PC-9 (cell line): ENCODE results near the gene POMT1. TPM values are rescaled to one million over a fixed set of nuclear protein-coding genes. Genes with fewer than 3 reads are reported as not detected.

Source experiments
- BruUV-seq: library from RNA; stranded (reverse); fragments of 400-500 nt; replicated peaks from 2 replicates; lab custom pipeline; 2021; lab: Mats Ljungman, UMichigan
- CTCF ChIA-PET: fragments of 300-600 bp; sonication (Branson Sonifier 250); formaldehyde crosslinking; loops from one replicate; lab custom pipeline; 2022; ENCODE audit warnings: antibody characterized with exemption; lab: Charles Lee
- POLR2A ChIA-PET: fragments of 300-600 bp; sonication (Branson Sonifier 250); formaldehyde crosslinking; loops from one replicate; lab custom pipeline; 2022; ENCODE audit warnings: antibody characterized with exemption; ENCODE audit not compliant: unreplicated experiment; lab: Charles Lee
- DNase-seq, 2 experiments: peaks; one replicate each; pipeline versions ENCODE4 v3.0.0 to v3.0.0-alpha.2; 2015 to 2022; ENCODE audit warnings: mixed read lengths in 1 of 2
- H2AFZ ChIP-seq: fragments of 200-600 bp; sonication (generic); 2 replicates; pipeline ENCODE4 v1.8.1; 2017; ENCODE audit warnings: antibody characterized with exemption
- H3F3A ChIP-seq: fragments of 200-600 bp; sonication (generic); 2 replicates; pipeline ENCODE4 v1.8.1; 2017; ENCODE audit warnings: antibody characterized with exemption, mild to moderate bottlenecking, low read depth; ENCODE audit not compliant: insufficient read depth
- H3K27ac ChIP-seq: fragments of 200-600 bp; sonication (generic); 2 replicates; pipeline ENCODE4 v1.6.1; 2016; ENCODE audit warnings: mixed run types
- H3K27me3 ChIP-seq: fragments of 200-600 bp; sonication (generic); 2 replicates; pipeline ENCODE4 v1.6.1; 2016; ENCODE audit warnings: low read depth, mixed run types; ENCODE audit not compliant: insufficient read depth
- H3K36me3 ChIP-seq: fragments of 200-600 bp; sonication (generic); 2 replicates; pipeline ENCODE4 v1.6.1; 2016; ENCODE audit warnings: low read depth, mixed run types
- H3K4me1 ChIP-seq: fragments of 200-600 bp; sonication (generic); replicated peaks from 2 replicates; pipeline ENCODE4 v1.6.1; 2016; ENCODE audit warnings: mixed run types; ENCODE audit not compliant: insufficient read depth
- H3K4me2 ChIP-seq: fragments of 200-600 bp; sonication (generic); 2 replicates; pipeline ENCODE4 v1.6.1; 2017; ENCODE audit warnings: mixed run types
- H3K4me3 ChIP-seq: fragments of 200-600 bp; sonication (generic); 2 replicates; pipeline ENCODE4 v1.6.1; 2016; ENCODE audit warnings: mixed run types
- H3K79me2 ChIP-seq: fragments of 200-600 bp; sonication (generic); 2 replicates; pipeline ENCODE4 v1.6.1; 2017; ENCODE audit warnings: low read depth, mixed run types
- H3K9me2 ChIP-seq: fragments of 200-600 bp; sonication (generic); 2 replicates; pipeline ENCODE4 v1.8.1; 2017; ENCODE audit warnings: mild to moderate bottlenecking; ENCODE audit not compliant: insufficient read depth
- H3K9me3 ChIP-seq: fragments of 200-600 bp; sonication (generic); 2 replicates; pipeline ENCODE4 v1.8.1; 2016; ENCODE audit warnings: low read depth; ENCODE audit not compliant: insufficient read depth
- H4K20me1 ChIP-seq: fragments of 200-600 bp; sonication (generic); 2 replicates; pipeline ENCODE4 v1.8.1; 2017; ENCODE audit not compliant: insufficient read depth
- EZH2 ChIP-seq: fragments of 200-600 bp; sonication (generic); IDR thresholded peaks from 2 replicates; pipeline ENCODE4 v1.8.0; 2017; ENCODE audit warnings: antibody characterized with exemption, low read depth
- intact Hi-C: fragments of 100-400 bp; cut with micrococcal nuclease; formaldehyde crosslinking; loops from one replicate; pipeline ENCODE4 v1.10.0; 2022; ENCODE audit not compliant: unreplicated experiment
- total RNA-seq: library from RNA; stranded (reverse); gene quantifications from 2 replicates; pipeline ENCODE4 v1.2.3, GENCODE V29; 2021
- TF ChIP-seq, protein P1 (sequence below): fragments of 200-600 bp; sonication (generic); conservative IDR thresholded peaks from 2 replicates; pipeline ENCODE4 v1.6.1; 2017; ENCODE audit warnings: mixed run types, antibody characterized with exemption, mild to moderate bottlenecking, moderate library complexity

POMT1 gene
- total RNA-seq, 1 experiment from 2014 or later = 35.3 TPM

DNA sequence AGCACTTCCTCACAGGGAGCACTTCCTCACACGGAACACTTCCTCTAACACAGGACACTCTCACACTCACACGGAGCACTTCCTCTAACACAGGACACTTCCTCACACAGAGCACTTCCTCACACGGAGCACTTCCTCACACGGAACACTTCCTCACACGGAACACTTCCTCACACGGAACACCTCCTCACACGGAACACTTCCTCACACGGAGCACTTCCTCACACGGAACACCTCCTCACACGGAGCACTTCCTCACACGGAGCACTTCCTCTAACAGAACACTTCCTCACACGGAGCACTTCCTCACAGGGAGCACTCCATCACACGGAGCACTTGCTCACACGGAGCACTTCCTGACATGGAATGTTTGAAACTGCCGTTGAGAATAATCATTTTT, 13.4 kb downstream of the POMT1 start:
- H3K79me2 ChIP-seq = no peaks in the 10 kb centered on the region
- peaks cover 13% of the 10 kb centered on the region; the same call in 1 of the 2 replicates for H3K36me3 ChIP-seq
- no peak overlapping the region for H3K4me3 ChIP-seq
- no peak overlapping the region for H3K4me2 ChIP-seq
- no peak overlapping the region for H3K27ac ChIP-seq
- no peaks in the 10 kb centered on the region for H3K4me1 ChIP-seq
- POLR2A ChIA-PET = no interaction called here
- H3K9me2 ChIP-seq = no peaks in the 10 kb centered on the region
- CTCF ChIA-PET = no interaction called here
- no peaks in the 10 kb centered on the region for H3F3A ChIP-seq
- no peak overlapping the region for H2AFZ ChIP-seq
- no TSS peak for BruUV-seq
- H3K9me3 ChIP-seq = no peaks in the 10 kb centered on the region
- peaks cover 6% of the 10 kb centered on the region; the same call in 1 of the 2 replicates for H4K20me1 ChIP-seq
- no peak for DNase-seq
- intact Hi-C loops = no loop called here
- TF ChIP-seq, protein P1, sequence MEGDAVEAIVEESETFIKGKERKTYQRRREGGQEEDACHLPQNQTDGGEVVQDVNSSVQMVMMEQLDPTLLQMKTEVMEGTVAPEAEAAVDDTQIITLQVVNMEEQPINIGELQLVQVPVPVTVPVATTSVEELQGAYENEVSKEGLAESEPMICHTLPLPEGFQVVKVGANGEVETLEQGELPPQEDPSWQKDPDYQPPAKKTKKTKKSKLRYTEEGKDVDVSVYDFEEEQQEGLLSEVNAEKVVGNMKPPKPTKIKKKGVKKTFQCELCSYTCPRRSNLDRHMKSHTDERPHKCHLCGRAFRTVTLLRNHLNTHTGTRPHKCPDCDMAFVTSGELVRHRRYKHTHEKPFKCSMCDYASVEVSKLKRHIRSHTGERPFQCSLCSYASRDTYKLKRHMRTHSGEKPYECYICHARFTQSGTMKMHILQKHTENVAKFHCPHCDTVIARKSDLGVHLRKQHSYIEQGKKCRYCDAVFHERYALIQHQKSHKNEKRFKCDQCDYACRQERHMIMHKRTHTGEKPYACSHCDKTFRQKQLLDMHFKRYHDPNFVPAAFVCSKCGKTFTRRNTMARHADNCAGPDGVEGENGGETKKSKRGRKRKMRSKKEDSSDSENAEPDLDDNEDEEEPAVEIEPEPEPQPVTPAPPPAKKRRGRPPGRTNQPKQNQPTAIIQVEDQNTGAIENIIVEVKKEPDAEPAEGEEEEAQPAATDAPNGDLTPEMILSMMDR = no peak
- no peak for TF ChIP-seq EZH2
- no peaks in the 10 kb centered on the region for H3K27me3 ChIP-seq

GRCh38 chr9:131516930-131517329, 14.2 kb downstream of the POMT1 start:
- Histone ChIP-seq H3K9me3 (no peaks in the 10 kb centered on the region), H3F3A (no peaks in the 10 kb centered on the region), H2AFZ (no peak overlapping the region), H3K36me3 (peaks cover 8% of the 10 kb centered on the region; the same call in 1 of the 2 replicates), H3K27ac (no peak overlapping the region), H3K79me2 (no peaks in the 10 kb centered on the region), H3K9me2 (no peaks in the 10 kb centered on the region), H4K20me1 (peaks cover 6% of the 10 kb centered on the region; the same call in 1 of the 2 replicates), H3K4me2 (no peak overlapping the region), H3K4me3 (no peak overlapping the region), H3K27me3 (no peaks in the 10 kb centered on the region), H3K4me1 (no peaks in the 10 kb centered on the region)
- CTCF ChIA-PET = no interaction called here
- no TSS peak for BruUV-seq
- no peak for DNase-seq
- TF ChIP-seq EZH2 = no peak
- TF ChIP-seq, protein P1 = no peak
- intact Hi-C loops = no loop called here
- POLR2A ChIA-PET = no interaction called here

- no peaks in the 10 kb centered on the region for H3K27me3 ChIP-seq
- ChIA-PET POLR2A (no interaction called here), CTCF (no interaction called here)
- H3K79me2 ChIP-seq = no peaks in the 10 kb centered on the region
- H2AFZ ChIP-seq = no peak overlapping the region
- no peak for TF ChIP-seq EZH2
- TF ChIP-seq, protein P1 = no peak
- no peaks in the 10 kb centered on the region for H3K9me3 ChIP-seq
- H3K27ac ChIP-seq = no peak overlapping the region
- intact Hi-C loops = no loop called here
- H3K36me3 ChIP-seq = peaks cover 7% of the 10 kb centered on the region; the same call in 1 of the 2 replicates
- H3K9me2 ChIP-seq = no peaks in the 10 kb centered on the region
- no peaks in the 10 kb centered on the region; the same call in 1 of the 2 replicates for H3F3A ChIP-seq
- no TSS peak for BruUV-seq
- peaks cover 6% of the 10 kb centered on the region; the same call in 1 of the 2 replicates for H4K20me1 ChIP-seq
- no peak for DNase-seq
- no peak overlapping the region for H3K4me2 ChIP-seq
- H3K4me3 ChIP-seq = no peak overlapping the region
- H3K4me1 ChIP-seq = no peaks in the 10 kb centered on the region
These were observed 15.1 kb downstream of the POMT1 start for GRCh38 chr9:131517761-131518190.
